GM12878 (cell line): ENCODE data around the gene HSD17B2. TPM values are rescaled to one million over a fixed set of nuclear protein-coding genes. Genes with fewer than 3 reads are reported as not detected.

Experiments
- ATAC-seq: fragments of 200-7000 bp; cut with Tn5 transposase; 3 replicates; pipeline ENCODE4 v1.9.1; 2020; ENCODE audit warnings: mild to moderate bottlenecking, moderate library complexity
- BruUV-seq: library from RNA; stranded (reverse); fragments of 400-500 nt; replicated peaks from 2 replicates; lab custom pipeline; 2021; lab: Mats Ljungman, UMichigan
- CTCF ChIA-PET: fragments of 300-600 bp; sonication (Branson Sonifier 250); formaldehyde crosslinking; extraction: SDS; loops from one replicate; lab custom pipeline; 2021; ENCODE audit warnings: inconsistent platforms; lab: Yijun Ruan, JAX
- POLR2A ChIA-PET: fragments of 350-600 bp; formaldehyde crosslinking; extraction: SDS; loops from one replicate; lab custom pipeline; 2021; ENCODE audit warnings: inconsistent platforms; lab: Charles Lee
- RAD21 ChIA-PET: fragments of 300-600 bp; sonication (Branson Sonifier 250); formaldehyde crosslinking; loops from one replicate; lab custom pipeline; 2023; ENCODE audit warnings: antibody characterized with exemption; ENCODE audit not compliant: unreplicated experiment; lab: Charles Lee
- SMC1A ChIA-PET: fragments of 300-600 bp; sonication (Branson Sonifier 250); formaldehyde crosslinking; loops from one replicate; lab custom pipeline; 2023; ENCODE audit not compliant: unreplicated experiment, uncharacterized antibody; lab: Charles Lee
- DNase-seq: peaks from one replicate; pipeline ENCODE4 v3.0.0-alpha.2; 2011; ENCODE audit warnings: low read depth, low spot score
- FAIRE-seq: peaks from 3 replicates; lab custom pipeline; 2011; peaks lifted over from hg19 to GRCh38; lab: Jason Lieb, UNC
- H2AFZ ChIP-seq: 2 replicates; pipeline ENCODE4 v1.6.0; 2011; ENCODE audit warnings: low read depth, low read length, control low read depth; ENCODE audit not compliant: control insufficient read depth
- H3K27ac ChIP-seq: 2 replicates; pipeline ENCODE4 v1.5.1; 2011; ENCODE audit warnings: control low read depth; ENCODE audit not compliant: control insufficient read depth, insufficient read depth
- H3K27me3 ChIP-seq, 2 experiments: replicated peaks in 1 of 2; 2 replicates each; pipeline versions ENCODE4 v1.6.0 to v1.6.1; 2011; ENCODE audit warnings: low read length in 1 of 2; ENCODE audit not compliant: control insufficient read depth in 2 of 2, insufficient read depth in 2 of 2
- H3K36me3 ChIP-seq, 2 experiments: 2 replicates each; pipeline ENCODE4 v1.5.1; 2011; ENCODE audit warnings: low read length in 1 of 2; ENCODE audit not compliant: control insufficient read depth in 2 of 2, insufficient read depth in 2 of 2
- H3K4me1 ChIP-seq: 2 replicates; pipeline ENCODE4 v1.6.1; 2011; ENCODE audit warnings: mild to moderate bottlenecking, low read length, moderate library complexity, mixed read lengths; ENCODE audit not compliant: control insufficient read depth, insufficient read depth
- H3K4me2 ChIP-seq: 2 replicates; pipeline ENCODE4 v1.6.0; 2011; ENCODE audit warnings: control low read depth; ENCODE audit not compliant: control insufficient read depth, insufficient read depth
- H3K4me3 ChIP-seq: fragments of 200-600 bp; sonication (generic); 2 replicates; pipeline ENCODE4 v1.5.1; 2016
- H3K79me2 ChIP-seq: 2 replicates; pipeline ENCODE4 v1.6.0; 2011; ENCODE audit warnings: low read length; ENCODE audit not compliant: control insufficient read depth, insufficient read depth
- H3K9ac ChIP-seq: 2 replicates; pipeline ENCODE4 v1.8.0; 2011; ENCODE audit warnings: low read length, control low read depth, mixed read lengths; ENCODE audit not compliant: control insufficient read depth, insufficient read depth
- H3K9me3 ChIP-seq: replicated peaks from 3 replicates; pipeline ENCODE4 v1.5.1; 2011; ENCODE audit warnings: mild to moderate bottlenecking, low read length; ENCODE audit not compliant: control insufficient read depth, insufficient read depth
- H4K20me1 ChIP-seq: 2 replicates; pipeline ENCODE4 v1.6.0; 2011; ENCODE audit not compliant: control insufficient read depth, insufficient read depth
- EED ChIP-seq: sonication (generic); IDR thresholded peaks from 2 replicates; pipeline ENCODE4 v1.6.1; 2016; ENCODE audit warnings: antibody characterized with exemption, low read depth
- EZH2 ChIP-seq: IDR thresholded peaks from 2 replicates; pipeline ENCODE4 v1.6.1; 2012; ENCODE audit warnings: low read depth, mild to moderate bottlenecking, control low read depth, inconsistent platforms, low read length, borderline replicate concordance; ENCODE audit not compliant: control insufficient read depth
- LARP7 ChIP-seq: fragments of 450-650 bp; IDR thresholded peaks from 2 replicates; pipeline ENCODE4 v1.6.1; 2017; ENCODE audit warnings: mild to moderate bottlenecking
- NFXL1 ChIP-seq: fragments of 450-650 bp; IDR thresholded peaks from 2 replicates; pipeline ENCODE4 v1.6.1; 2017; ENCODE audit warnings: antibody characterized with exemption, mild to moderate bottlenecking, borderline replicate concordance
- NR2C2 ChIP-seq: IDR thresholded peaks from 2 replicates; pipeline ENCODE4 v1.6.1; 2011; ENCODE audit warnings: borderline replicate concordance, low read depth; ENCODE audit not compliant: control insufficient read depth, insufficient read length
- PRDM15 ChIP-seq: fragments of 450-650 bp; formaldehyde crosslinking; IDR thresholded peaks from 2 replicates; pipeline ENCODE4 v1.4.0; 2020; ENCODE audit warnings: mild to moderate bottlenecking, moderate library complexity
- SREBF1 ChIP-seq: IDR thresholded peaks from 2 replicates; pipeline ENCODE4 v1.6.1; 2012; ENCODE audit warnings: mild to moderate bottlenecking, low read length
- ZBTB33 ChIP-seq: fragments of 450-650 bp; IDR thresholded peaks from 2 replicates; pipeline ENCODE4 v1.6.1; 2017; ENCODE audit warnings: mild to moderate bottlenecking
- WGBS: methylation state at CpG from one replicate; pipeline ENCODE4 v1.1.6; 2016; ENCODE audit warnings: low lambda C conversion rate; ENCODE audit not compliant: insufficient replicate concordance, insufficient coverage; ENCODE audit errors: missing lambda C conversion rate; 5-methylcytosine and 5-hydroxymethylcytosine counted together
- in situ Hi-C: fragments of 300-500 bp; cut with MboI; formaldehyde crosslinking; loops from 9 replicates; pipeline ENCODE4 v1.14.3; 2018; ENCODE audit warnings: mixed read lengths
- intact Hi-C: fragments of 100-400 bp; cut with micrococcal nuclease; formaldehyde crosslinking; loops from one replicate; pipeline ENCODE4 v1.14.2; 2022; ENCODE audit not compliant: unreplicated experiment
- polyA plus RNA-seq, 11 experiments: library from polyadenylated mRNA; depleted of rRNA in 4 of 11; unstranded in 6 of 11; stranded (reverse) in 5 of 11; fragments of >200 nt; fragmentation: Nextera tagmentation in 4 of 11; fragmentation: Illumina TruSeq in 1 of 11; extraction: Ambion mirVana in 4 of 11; extraction: Trizol in 1 of 11; gene quantifications; 1 replicate in 1 of 11; 2 replicates in 10 of 11; pipeline versions ENCODE4 v1.2.1 to v1.2.3, GENCODE V29; 2011 to 2016; ENCODE audit warnings: inconsistent platforms in 2 of 11, missing spikeins in 2 of 11, low read depth in 1 of 11
- total RNA-seq, 4 experiments: library from RNA; depleted of rRNA in 3 of 4; stranded (reverse); fragments of >200 nt in 3 of 4; fragmentation: Illumina TruSeq in 1 of 4; extraction: Trizol in 1 of 4; gene quantifications; 2 replicates each; pipeline versions ENCODE4 v1.2.1 to v1.2.3, GENCODE V29; 2013 to 2021
- TF ChIP-seq, protein P1 (sequence below): IDR thresholded peaks from 2 replicates; pipeline ENCODE4 v1.6.1; 2011; ENCODE audit warnings: low read depth, mild to moderate bottlenecking, low read length, moderate library complexity, borderline replicate concordance; ENCODE audit errors: extremely low read depth
- TF ChIP-seq, protein P2 (sequence below): IDR thresholded peaks from 2 replicates; pipeline ENCODE4 v1.6.1; 2012; ENCODE audit warnings: improper control_type of control experiment, low read depth, low read length; ENCODE audit not compliant: insufficient replicate concordance

HSD17B2 gene
- total and polyA plus RNA-seq, 10 of the 15 experiments (the other 5 are each of a cell fraction or from before 2014, with no cell fraction given): not detected

DNA sequence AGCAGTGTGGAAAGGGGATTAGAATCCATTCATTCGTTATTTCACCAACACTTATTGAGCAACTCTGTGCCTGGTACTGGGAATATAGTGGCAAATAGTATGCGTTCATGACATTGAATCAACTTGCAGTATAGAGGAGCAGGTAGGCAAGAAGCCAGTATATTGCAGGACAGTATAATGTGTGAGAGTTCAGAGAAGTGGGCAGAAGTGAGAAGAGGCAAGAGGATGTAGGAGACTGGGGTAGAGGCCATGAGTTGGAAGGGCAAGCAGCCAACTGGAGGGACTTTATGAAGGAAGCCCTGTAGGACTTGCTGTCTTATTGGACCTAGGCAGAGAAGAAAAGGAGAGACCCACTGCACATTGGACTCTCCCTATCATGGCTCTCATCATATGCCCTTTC lies 12.3 kb downstream of the HSD17B2 start (continued):
- TF ChIP-seq PRDM15 (CRISPR knock-in tag) (no peak), EED (no peak), SREBF1 (no peak), LARP7 (no peak), NFXL1 (no peak), ZBTB33 (no peak), NR2C2 (no peak)

GRCh38 chr16:82047787-82048186 lies 12.7 kb downstream of the HSD17B2 start:
- no peaks in the 10 kb centered on the region for H3K4me1 ChIP-seq
- no peak overlapping the region for H3K9ac ChIP-seq
- BruUV-seq: no TSS peak
- intact Hi-C loops (no loop called here), in situ Hi-C loops (no loop called here)
- peaks cover 0 to 1% of the 10 kb centered on the region in 2 experiments; a peak in 3 of 4 replicates for H3K27me3 ChIP-seq
- H3K9me3 ChIP-seq: no peaks in the 10 kb centered on the region
- H3K4me3 ChIP-seq: no peak overlapping the region
- no peaks in the 10 kb centered on the region for H3K36me3 ChIP-seq
- POLR2A ChIA-PET: no interaction called here
- RAD21 ChIA-PET: no interaction called here
- no peak overlapping the region for H3K27ac ChIP-seq
- FAIRE-seq: no peak
- H4K20me1 ChIP-seq: no peaks in the 10 kb centered on the region
- no peaks in the 10 kb centered on the region for H3K79me2 ChIP-seq
- WGBS: 0% methylated on average over 2 of the region's 2 CpGs
- H3K4me2 ChIP-seq: no peak overlapping the region
- no peak for ATAC-seq
- SMC1A ChIA-PET: interaction anchor here (0.6 kb wide), 1 partner anchor 75 kb away, joined by 3 read pairs; no protein-coding TSS in a partner anchor
- no peak for DNase-seq
- CTCF ChIA-PET: no interaction called here
- no peak overlapping the region for H2AFZ ChIP-seq
- TF ChIP-seq, protein P1, sequence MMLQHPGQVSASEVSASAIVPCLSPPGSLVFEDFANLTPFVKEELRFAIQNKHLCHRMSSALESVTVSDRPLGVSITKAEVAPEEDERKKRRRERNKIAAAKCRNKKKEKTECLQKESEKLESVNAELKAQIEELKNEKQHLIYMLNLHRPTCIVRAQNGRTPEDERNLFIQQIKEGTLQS: no peak
- no peak for TF ChIP-seq EZH2
- TF ChIP-seq, protein P2, sequence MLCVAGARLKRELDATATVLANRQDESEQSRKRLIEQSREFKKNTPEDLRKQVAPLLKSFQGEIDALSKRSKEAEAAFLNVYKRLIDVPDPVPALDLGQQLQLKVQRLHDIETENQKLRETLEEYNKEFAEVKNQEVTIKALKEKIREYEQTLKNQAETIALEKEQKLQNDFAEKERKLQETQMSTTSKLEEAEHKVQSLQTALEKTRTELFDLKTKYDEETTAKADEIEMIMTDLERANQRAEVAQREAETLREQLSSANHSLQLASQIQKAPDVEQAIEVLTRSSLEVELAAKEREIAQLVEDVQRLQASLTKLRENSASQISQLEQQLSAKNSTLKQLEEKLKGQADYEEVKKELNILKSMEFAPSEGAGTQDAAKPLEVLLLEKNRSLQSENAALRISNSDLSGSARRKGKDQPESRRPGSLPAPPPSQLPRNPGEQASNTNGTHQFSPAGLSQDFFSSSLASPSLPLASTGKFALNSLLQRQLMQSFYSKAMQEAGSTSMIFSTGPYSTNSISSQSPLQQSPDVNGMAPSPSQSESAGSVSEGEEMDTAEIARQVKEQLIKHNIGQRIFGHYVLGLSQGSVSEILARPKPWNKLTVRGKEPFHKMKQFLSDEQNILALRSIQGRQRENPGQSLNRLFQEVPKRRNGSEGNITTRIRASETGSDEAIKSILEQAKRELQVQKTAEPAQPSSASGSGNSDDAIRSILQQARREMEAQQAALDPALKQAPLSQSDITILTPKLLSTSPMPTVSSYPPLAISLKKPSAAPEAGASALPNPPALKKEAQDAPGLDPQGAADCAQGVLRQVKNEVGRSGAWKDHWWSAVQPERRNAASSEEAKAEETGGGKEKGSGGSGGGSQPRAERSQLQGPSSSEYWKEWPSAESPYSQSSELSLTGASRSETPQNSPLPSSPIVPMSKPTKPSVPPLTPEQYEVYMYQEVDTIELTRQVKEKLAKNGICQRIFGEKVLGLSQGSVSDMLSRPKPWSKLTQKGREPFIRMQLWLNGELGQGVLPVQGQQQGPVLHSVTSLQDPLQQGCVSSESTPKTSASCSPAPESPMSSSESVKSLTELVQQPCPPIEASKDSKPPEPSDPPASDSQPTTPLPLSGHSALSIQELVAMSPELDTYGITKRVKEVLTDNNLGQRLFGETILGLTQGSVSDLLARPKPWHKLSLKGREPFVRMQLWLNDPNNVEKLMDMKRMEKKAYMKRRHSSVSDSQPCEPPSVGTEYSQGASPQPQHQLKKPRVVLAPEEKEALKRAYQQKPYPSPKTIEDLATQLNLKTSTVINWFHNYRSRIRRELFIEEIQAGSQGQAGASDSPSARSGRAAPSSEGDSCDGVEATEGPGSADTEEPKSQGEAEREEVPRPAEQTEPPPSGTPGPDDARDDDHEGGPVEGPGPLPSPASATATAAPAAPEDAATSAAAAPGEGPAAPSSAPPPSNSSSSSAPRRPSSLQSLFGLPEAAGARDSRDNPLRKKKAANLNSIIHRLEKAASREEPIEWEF: no peak
